A204.1 (cell line): ENCODE data around the gene STUB1.
"Not testable (repeated sequence)": the region's sequence is repeated elsewhere in the genome, so short reads cannot be mapped to it uniquely, and the experiment has no call there.

Source experiments
- FAIRE-seq: peaks from 2 replicates; lab custom pipeline; 2012; peaks lifted over from hg19 to GRCh38; lab: Jason Lieb, UNC

Gene STUB1

DNA sequence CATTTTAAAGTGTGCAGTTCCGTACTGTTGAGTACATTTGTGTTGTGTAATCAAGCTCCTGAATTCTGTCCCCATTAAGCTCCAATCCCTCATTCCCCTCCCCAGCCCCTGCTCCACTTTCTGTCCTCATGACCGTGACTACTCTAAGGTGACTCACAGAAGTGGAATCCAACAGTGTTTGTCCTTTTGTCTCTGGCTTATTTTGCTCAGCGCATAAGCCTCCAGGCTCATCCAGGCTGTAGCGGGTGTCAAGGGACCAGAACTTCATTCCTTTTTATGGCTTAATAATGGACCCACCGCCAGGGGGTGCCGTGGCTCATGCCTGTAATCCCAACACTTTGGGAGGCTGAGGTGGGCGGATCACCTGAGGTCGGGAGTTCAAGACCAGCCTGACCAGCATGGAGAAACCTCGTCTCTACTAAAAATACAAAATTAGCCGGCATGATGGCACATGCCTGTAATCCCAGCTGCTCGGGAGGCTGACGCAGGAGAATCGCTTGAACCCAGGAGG is 32.6 kb downstream of the STUB1 start:
- not testable (repeated sequence) for FAIRE-seq

DNA sequence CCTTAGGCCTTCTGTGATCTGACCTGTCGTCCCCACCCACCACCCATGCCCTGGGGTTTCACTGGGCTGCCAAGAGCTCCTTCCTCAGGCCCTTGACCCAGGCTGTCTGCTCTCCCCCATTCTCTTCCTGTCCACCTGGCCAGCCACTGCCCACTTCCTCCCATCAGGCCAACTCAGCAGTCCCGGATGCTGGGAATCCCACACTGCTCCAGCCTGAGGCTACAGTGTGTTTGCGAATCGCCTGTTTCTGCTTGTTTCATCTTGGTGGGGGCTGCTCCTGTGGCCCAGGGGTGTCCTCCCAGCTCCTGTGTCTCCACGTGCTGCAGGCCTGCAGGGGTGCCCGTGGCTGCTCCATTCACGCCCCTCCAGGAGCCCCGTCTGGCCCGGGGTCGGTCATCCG is 33.9 kb downstream of the STUB1 start:
- no peak for FAIRE-seq

DNA sequence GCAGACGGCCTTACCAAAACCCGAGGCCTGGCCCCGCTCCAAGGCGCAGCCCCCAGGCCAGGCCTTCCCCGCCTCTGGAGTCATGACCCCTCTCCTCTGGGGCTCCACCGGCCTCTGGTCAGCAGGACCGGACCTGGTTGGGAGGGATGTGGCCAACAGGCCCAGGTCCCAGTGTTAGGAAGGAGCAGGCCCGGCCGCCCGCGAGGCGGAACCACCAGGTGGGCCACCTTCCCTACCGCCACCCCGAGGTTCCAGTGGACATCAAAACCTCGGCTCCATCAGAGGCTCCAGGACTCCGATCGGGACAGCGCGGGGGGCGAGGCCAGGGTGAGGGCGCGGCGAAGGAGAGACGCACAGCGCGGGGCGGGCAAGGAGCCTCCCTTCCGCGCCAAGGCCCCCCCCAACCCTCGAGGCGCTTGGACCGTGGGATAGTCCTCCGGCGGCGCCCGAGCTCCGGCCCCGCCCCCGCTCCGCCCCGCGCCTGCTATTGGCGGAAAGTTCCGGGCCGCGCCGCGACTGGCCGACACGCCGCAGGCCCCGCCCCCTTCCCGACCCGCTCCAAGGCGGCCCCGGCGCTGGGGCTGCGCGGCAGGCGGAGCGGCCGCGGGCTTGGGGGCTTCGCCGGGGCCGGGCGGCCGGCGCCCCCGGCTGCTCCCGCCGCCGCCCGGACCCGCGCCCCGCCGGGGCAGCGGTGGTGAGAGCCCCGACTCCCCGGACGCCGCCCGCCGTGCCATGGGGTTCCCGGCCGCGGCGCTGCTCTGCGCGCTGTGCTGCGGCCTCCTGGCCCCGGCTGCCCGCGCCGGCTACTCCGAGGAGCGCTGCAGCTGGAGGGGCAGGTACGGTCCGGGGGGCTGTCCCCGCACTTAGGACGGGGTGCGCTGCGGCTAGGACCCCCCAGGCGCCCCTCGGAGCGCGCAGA is 34.6 kb downstream of the STUB1 start, which contains the start of gene METRN:
TSS of gene METRN (plus strand) at position 561 of the 919 bp plus-strand sequence. CDS start at position 733, 172 bp downstream.
- FAIRE-seq = no peak

DNA sequence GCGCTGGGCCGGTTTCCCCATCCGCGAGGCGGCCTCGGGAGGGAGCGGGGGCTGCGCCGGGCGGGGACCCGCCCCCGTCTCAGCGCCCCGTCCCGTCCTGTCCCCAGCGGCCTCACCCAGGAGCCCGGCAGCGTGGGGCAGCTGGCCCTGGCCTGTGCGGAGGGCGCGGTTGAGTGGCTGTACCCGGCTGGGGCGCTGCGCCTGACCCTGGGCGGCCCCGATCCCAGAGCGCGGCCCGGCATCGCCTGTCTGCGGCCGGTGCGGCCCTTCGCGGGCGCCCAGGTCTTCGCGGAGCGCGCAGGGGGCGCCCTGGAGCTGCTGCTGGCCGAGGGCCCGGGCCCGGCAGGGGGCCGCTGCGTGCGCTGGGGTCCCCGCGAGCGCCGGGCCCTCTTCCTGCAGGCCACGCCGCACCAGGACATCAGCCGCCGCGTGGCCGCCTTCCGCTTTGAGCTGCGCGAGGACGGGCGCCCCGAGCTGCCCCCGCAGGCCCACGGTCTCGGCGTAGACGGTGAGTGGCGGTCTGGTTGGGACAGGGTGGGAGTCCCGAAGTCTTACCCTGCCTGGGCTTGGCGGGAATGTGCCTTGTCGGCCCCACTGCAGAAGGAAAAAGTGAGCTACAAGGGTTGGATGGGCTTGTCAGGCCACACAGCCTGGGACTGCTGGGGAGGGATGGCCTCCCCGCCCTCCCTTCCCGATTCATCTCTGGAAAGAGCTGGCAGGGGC is 35.4 kb downstream of the STUB1 start:
- no peak for FAIRE-seq

DNA sequence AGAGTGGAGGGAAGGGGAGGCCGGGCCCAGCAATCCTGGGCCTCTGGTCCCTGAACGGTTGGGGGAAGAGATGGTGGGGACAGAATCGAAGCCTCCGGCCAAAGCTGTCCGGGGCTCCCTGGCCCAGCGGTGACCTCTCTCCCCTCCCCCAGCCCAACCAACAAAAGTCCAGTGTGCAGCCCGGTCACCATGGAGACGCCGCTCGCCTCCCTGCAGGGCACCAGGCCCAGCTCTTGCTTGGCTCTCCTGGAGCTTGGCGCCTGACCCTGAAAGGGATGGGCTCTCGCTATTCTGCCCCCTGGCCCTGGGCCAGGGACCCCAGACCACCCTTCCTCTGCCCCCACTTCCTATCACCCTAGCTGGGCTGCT is 36.0 kb downstream of the STUB1 start:
- no peak for FAIRE-seq

DNA sequence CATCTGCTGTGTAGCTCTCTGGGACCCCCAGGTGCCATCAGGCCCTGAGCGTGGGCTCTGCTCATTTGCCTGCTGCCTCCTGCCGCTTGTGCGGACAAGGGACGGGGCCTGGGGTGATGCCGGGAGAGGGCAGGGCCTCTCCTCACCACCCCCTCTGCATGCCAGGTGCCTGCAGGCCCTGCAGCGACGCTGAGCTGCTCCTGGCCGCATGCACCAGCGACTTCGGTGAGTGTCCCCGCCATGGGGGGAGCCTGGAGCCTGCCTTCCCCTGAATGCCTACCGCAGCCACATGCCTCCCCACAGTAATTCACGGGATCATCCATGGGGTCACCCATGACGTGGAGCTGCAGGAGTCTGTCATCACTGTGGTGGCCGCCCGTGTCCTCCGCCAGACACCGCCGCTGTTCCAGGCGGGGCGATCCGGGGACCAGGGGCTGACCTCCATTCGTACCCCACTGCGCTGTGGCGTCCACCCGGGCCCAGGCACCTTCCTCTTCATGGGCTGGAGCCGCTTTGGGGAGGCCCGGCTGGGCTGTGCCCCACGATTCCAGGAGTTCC is 36.6 kb downstream of the STUB1 start:
- FAIRE-seq = no peak

DNA sequence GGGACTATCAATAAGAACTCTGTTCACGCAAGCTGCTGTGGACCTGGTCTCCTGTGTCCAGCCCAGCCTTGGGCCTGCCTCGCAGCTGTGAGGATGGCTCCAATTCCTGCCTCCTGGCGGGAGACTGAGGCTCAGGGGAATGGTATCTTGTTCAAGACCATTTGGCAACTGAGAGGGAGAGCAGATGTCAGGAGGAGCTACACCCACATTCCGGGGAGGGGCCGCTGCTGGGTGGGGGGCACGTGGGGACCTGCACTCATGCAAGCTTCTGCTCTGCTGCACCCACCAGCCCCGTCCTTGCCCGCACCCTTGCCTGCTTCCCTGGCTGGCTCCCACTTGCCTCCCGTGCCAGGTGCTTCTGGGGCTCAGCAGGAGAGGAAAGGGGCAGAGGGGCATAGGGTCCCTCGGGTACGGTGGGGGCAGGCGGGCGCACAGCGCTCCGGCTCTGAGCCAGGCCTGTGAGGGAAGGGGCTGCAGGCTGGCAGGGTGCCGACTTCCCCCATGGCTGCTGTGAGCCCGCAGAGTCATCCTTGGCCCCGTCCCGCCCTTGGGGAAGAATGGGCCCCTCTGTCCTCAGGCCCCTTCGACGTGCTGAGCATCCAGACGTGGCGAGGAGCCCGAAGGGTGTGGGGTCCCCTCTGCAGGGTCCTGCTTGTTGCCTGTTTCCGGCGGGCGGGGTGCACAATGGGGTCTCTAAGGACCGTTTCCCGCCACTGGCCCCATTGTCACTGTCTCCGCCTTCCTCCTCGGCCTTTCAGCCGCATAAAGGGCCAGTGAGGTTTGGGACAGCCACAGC is 37.4 kb downstream of the STUB1 start:
- FAIRE-seq = no peak

DNA sequence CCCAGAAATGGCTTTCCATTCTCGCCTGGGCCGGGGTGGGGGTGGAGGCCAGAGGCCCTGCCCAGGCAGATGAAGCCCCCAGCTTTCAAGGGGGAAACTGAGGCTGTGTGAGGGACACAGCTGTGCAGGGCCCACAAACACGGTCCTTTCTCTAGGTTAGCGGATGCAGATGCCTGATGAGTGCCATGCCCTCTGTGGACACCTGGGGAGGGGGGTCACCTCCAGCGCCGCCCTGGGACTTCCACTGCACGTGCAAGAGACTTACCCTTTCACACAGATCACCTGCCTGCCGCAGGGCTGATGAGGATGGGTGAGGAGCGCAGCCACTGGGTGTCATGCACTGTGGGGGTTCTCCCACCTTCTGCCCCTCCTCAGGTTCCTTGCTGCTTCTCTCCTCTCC is 38.2 kb downstream of the STUB1 start:
- FAIRE-seq = no peak

DNA sequence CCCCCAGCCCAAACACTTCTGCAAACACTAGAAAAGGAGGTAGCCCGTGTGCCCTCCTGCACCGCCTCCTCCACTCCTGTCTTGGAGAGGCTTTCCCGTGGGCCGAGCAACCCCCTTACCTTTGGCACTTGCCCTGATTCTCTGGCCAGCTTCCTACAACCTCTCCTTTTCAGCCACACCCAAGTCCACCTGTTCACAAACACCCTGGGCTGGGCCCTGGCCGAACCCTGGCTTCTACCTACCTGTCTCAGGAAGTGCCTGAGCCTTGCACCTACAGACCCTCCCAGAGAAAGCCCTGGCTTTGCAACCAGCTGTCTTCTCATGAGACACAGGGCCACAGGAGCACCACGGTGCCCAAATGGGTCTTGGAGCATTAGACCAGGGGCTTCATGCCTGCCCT is 38.7 kb downstream of the STUB1 start:
- no peak for FAIRE-seq

DNA sequence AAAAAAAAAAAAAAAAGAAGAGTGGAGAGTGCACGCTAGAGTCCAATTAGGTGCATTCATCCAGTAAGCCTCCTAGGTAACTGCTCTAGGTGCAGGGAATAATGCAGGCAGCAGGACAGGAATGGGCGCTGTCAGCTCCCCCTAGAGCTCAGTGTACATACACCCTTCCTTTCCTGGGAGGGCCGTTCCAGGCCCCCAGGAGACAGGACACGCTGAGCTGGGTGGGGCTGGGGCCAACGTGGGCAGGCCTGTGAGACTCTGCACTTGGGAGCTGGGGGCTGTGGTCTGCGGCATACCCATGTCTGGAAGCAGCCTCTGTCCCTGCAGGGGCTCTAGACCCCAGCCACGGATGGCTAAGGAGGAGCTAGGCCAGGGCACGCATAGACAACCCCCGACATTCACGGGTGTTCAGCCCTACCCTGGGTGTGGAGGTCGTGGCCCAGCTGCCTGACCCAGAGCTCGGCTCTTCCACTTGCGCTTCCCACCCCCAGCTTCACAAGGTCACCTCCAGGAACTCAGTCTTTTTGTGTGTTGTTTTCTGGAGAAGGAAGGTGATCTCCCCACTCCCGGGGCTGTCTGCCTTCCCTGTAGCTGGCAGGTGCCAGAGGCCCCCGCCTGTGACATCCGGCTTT is 39.7 kb downstream of the STUB1 start:
- FAIRE-seq = no peak

DNA sequence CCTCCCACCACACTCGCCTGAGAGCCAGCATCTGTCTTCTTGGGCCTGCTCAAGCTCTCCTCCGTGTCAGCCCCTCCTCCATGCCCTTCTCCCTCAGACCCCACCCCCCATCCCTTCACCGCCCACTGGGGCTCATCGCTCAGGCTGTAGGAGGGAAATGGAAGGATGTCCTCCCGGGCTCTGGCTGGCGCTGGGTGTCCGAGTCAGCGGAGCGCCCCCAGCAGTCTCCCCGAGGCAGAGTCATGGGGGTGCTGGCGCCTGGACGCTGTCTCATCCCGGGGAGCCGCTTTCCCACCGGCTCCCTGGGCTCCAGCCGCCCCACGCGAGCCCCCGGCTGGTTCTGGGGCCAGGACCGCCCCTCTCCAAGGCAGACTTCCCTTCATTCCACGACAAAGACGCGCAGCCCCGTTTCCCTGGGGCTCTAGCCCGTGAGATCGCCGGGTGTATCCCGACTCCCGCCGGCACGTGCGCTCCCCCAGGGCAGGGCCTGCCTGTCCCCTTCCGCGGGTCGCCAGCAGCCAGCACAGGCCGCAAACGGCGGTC is 40.3 kb downstream of the STUB1 start:
- FAIRE-seq = no peak

DNA sequence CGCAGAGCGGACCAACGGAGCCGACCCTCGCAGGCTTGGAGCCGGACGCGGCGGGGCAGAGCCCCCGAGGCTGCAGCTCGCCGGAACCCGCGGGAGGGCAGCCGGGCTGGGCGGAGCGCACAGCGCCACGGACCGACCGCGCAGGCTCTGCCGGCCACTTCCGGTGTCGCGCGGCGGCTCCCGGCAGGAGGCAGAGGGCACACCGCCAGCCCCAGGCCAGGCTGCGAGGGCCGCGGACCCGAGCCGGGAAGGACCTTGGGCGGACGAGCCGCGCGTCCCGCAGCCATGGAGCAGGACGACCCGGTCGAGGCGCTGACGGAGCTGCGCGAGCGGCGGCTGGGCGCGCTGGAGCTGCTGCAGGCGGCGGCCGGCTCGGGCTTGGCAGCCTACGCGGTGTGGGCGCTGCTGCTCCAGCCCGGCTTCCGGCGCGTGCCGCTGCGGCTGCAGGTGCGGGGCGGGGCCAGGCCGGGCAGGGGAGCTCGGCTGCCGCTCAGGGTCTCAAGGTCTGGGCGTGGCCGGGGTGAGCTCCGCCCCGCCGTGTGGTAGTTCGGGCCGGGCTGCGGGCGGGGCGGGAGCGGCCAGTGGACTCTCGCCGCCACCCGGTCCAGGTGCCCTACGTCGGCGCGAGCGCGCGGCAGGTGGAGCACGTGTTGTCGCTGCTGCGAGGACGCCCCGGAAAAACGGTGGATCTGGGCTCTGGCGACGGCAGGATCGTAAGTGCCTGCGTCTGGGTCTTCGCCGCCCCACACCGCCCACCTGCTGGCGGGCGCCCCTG is 41.0 kb downstream of the STUB1 start, which contains the start of gene ANTKMT:
TSS of gene ANTKMT (plus strand) at position 157 of the 775 bp plus-strand sequence. CDS start at position 286, 129 bp downstream.
- no peak for FAIRE-seq

DNA sequence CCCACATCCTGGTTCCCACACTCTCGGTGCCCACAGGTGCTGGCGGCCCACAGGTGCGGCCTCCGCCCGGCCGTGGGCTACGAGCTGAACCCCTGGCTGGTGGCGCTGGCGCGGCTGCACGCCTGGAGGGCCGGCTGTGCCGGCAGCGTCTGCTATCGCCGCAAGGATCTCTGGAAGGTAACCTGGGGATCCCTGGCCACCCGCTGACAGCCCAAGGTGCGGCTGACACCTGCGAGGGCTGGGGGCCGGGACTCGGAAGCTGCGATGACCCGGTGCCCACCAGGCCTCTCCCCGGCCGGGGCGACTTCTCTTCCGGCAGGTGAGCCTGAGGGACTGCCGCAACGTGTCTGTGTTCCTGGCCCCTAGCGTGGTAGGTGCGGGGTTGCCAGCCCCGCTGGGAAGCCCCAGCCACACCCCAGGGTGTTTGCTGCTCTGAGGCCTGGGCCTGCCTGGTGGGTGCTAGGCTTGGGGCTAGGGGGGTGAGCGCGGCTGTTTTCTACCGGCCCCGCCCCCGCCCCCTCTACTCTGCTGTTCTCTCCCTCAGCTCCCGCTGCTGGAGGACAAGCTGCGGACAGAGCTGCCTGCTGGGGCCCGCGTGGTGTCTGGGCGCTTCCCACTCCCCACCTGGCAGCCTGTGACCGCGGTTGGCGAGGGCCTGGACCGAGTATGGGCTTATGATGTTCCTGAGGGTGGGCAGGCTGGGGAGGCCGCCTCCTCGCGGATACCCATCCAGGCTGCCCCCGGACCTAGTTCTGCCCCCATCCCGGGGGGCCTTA is 41.7 kb downstream of the STUB1 start:
- no peak for FAIRE-seq

DNA sequence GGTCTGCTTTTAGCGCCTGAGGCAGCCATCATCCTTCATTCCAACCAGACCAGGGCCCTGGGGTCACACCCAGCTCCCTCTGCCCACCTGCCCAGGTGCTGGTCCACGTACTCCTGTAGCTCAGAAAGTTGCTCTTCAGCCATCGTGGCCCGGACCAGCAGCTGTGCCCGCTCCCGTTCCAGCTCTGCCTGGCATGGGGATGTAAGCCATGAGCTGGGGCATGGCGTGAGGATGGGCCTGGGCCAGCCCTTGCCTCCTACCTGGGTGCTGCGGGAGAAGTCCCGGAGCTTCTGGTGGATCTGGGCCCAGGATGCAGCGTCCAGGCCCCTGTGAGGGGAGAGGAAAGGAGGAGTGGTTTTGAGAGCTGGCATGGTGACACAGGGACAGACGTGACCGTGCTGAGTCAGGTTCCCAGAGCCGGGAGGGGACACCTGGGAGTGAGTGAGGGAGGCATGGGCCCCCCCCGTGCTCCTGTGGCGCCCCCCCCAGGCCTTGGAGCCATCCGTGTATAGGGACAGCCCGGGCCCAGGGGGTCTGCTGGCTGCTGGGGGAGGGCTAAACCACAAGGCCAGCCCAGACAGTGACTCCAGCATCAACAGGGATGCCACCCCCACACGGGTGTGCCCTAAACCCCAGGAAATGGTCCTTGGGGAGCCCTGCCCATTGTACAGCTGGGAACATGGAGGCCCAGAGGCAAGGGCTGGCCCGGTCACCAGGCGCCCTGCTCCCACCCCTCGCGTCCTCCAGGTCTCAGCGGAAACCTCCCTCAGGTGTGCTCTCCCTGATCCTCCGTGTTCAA is 42.8 kb downstream of the STUB1 start:
- FAIRE-seq = no peak

DNA sequence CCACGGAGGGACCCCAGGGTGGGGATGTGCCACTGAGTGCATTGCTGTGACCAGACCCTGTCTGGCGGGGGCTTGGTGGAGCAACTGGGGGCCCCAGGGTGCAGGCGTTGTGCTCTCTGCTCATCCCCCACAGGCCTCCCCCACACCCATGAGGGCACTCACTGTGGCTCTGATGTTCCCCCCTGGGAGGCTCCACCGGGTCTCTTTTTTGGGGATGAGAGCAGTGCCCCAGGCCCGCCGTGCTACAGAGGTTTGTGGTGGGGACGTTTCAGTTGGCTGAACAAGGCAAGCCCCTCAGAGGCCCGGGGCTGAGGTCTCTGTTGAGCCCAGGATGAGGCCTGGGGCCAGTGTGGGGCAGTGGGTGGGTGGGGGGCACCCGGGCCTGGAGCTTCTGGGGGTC is 43.5 kb downstream of the STUB1 start:
- FAIRE-seq = no peak

DNA sequence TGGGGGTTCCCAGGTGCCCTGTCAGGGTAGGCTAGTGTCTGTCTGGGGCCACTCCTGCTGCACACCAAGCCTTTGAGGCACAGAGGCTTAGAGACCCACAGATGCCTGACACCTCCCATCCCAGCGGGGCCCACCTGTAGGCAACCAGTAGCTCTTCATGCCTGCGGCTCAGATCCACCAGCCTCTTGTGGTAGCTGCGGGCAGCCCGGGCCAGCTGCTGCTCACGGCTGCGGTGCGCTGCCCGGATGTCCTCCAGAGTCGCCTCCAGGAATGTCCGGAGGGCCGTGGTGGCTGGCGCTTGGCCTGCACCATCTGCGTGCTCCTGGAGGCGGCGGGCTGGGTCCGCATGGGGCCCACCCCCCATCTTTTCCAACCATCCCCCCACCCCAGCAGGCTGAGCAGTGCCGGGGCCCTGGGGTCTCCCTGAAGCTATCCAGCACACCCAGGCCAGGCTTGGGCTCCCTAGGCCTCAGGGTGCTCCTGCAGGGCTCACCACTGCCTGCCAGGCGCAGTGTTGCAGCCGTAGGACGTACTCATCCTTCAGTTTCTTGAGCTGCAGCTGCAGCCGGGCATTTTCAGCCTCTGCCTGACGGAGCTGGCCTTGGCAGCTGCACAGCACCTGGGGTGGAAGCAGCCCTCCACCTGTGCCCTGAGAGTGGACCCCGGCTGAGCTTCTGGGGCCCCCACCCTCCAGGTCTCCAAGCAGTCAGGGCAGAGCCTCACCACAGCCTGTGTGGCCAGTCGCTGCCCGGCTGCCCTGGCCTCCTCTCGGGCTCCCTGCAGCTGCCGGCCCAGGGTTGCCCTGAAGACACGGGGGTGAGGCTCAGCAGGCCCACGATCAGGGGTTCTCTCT is 44.2 kb downstream of the STUB1 start:
- no peak for FAIRE-seq

DNA sequence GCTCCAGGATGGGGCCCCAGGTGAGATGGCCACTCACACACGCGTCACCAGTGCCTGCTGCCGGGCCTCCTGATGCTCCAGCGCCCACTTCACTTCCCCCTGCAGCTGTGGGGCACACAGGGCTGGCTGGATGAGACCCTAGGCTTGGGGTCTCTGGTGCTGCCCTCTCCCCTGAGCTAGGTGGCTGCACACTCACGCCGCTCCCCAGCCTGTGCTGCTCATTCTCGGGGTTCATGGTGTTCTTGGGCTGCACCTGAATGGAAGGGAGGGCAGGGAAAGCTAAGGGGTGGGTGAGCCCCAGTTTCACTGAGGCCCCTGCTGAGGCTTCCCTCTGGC is 44.8 kb downstream of the STUB1 start:
- no peak for FAIRE-seq
